ENCODE measurements around the gene DIAPH2. TPM values are rescaled to one million over a fixed set of nuclear protein-coding genes. Genes with fewer than 3 reads are reported as not detected.

Gene DIAPH2
- total and polyA plus RNA-seq, 4 donors: 7.2 to 57.6 (median 15.5) TPM

- ATAC-seq (ENCODE audit: insufficient read depth, low FRiP score) (no peak), DNase-seq (peak in 2 of 3 donors; percentile 39 to 61)
- Histone ChIP-seq H3K27ac (ENCODE audit: low read depth in 1 of 2, low read length in 1 of 2) (no peak overlapping the region), H3K9me3 (ENCODE audit: control insufficient read depth in 4 of 4, insufficient read depth in 3 of 4, low read length in 3 of 4) (no peaks in the 10 kb centered on the region), H3K36me3 (ENCODE audit: control insufficient read depth in 4 of 4, insufficient read depth in 4 of 4, low read length in 4 of 4) (no peaks in the 10 kb centered on the region), H3K27me3 (ENCODE audit: control insufficient read depth in 3 of 3, insufficient read depth in 3 of 3, low read length in 2 of 3) (peaks cover 0 to 13% (median 0%) of the 10 kb centered on the region in 3 donors), H3K9ac (ENCODE audit: insufficient read depth in 1 of 2, low read length in 2 of 2) (no peak overlapping the region), H3K4me3 (no peak overlapping the region), H3K4me1 (ENCODE audit: control insufficient read depth in 5 of 5, insufficient read depth in 5 of 5, low read length in 5 of 5) (no peaks in the 10 kb centered on the region)
- WGBS, 2 donors: 43 to 44% methylated on average over 4 of the region's 4 CpGs
- TF ChIP-seq, protein P1, sequence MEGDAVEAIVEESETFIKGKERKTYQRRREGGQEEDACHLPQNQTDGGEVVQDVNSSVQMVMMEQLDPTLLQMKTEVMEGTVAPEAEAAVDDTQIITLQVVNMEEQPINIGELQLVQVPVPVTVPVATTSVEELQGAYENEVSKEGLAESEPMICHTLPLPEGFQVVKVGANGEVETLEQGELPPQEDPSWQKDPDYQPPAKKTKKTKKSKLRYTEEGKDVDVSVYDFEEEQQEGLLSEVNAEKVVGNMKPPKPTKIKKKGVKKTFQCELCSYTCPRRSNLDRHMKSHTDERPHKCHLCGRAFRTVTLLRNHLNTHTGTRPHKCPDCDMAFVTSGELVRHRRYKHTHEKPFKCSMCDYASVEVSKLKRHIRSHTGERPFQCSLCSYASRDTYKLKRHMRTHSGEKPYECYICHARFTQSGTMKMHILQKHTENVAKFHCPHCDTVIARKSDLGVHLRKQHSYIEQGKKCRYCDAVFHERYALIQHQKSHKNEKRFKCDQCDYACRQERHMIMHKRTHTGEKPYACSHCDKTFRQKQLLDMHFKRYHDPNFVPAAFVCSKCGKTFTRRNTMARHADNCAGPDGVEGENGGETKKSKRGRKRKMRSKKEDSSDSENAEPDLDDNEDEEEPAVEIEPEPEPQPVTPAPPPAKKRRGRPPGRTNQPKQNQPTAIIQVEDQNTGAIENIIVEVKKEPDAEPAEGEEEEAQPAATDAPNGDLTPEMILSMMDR (IDR thresholded peaks at IDR 0.05; ENCODE audit: control extremely low read depth, extremely low read depth): no peak
Measured at GRCh38 chrX:97039363-97040029, 354.9 kb downstream of the DIAPH2 start.

- no peak overlapping the region for H3K27ac ChIP-seq (ENCODE audit: low read depth in 1 of 2, low read length in 1 of 2)
- TF ChIP-seq, protein P1 (IDR thresholded peaks at IDR 0.05; ENCODE audit: control extremely low read depth, extremely low read depth): no peak
- WGBS, 2 donors: 85 to 92% methylated on average over 1 of the region's 1 CpG
Measured at GRCh38 chrX:97045470-97045869, 360.8 kb downstream of the DIAPH2 start.

DNA sequence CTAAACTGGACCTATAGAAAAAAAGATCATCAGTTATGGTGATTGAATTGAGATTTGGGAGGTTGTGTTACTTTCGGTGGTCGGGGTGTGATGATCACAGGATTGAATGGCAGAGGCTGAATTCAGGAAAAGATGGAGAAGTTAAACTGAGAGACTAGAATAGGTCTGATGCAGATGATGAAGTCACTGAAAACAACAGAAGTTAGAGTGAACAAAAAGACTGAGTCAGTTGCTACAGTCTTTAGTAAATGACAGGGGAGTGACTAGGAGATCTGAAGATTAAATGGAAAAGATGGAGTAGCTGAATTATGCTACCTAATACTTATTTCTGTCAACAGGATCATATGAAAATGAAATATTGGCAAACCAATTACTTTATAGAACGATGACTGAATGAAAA is 362.2 kb downstream of the DIAPH2 start:
- Histone ChIP-seq H3K9ac (ENCODE audit: insufficient read depth in 1 of 2, low read length in 2 of 2) (no peak overlapping the region), H3K36me3 (ENCODE audit: control insufficient read depth in 4 of 4, insufficient read depth in 4 of 4, low read length in 4 of 4) (no peaks in the 10 kb centered on the region), H3K27ac (ENCODE audit: low read depth in 1 of 2, low read length in 1 of 2) (no peak overlapping the region), H3K4me1 (ENCODE audit: control insufficient read depth in 5 of 5, insufficient read depth in 5 of 5, low read length in 5 of 5) (no peaks in the 10 kb centered on the region), H3K9me3 (ENCODE audit: control insufficient read depth in 4 of 4, insufficient read depth in 3 of 4, low read length in 3 of 4) (no peaks in the 10 kb centered on the region), H3K27me3 (ENCODE audit: control insufficient read depth in 3 of 3, insufficient read depth in 3 of 3, low read length in 2 of 3) (peaks cover 0 to 7% (median under 1%) of the 10 kb centered on the region in 3 donors), H3K4me3 (no peak overlapping the region)
- no peak for DNase-seq
- 90 to 93% methylated on average over 3 of the region's 3 CpGs for WGBS, 2 donors
- TF ChIP-seq, protein P1 (IDR thresholded peaks at IDR 0.05; ENCODE audit: control extremely low read depth, extremely low read depth): no peak
- ATAC-seq (ENCODE audit: insufficient read depth, low FRiP score): no peak

More at GRCh38 chrX:97045470-97045869, 360.8 kb downstream of the DIAPH2 start:
- H3K9me3 ChIP-seq (ENCODE audit: control insufficient read depth in 4 of 4, insufficient read depth in 3 of 4, low read length in 3 of 4): no peaks in the 10 kb centered on the region
- peaks cover 0 to 7% (median 0%) of the 10 kb centered on the region in 3 donors for H3K27me3 ChIP-seq (ENCODE audit: control insufficient read depth in 3 of 3, insufficient read depth in 3 of 3, low read length in 2 of 3)
- H3K4me1 ChIP-seq (ENCODE audit: control insufficient read depth in 5 of 5, insufficient read depth in 5 of 5, low read length in 5 of 5): no peaks in the 10 kb centered on the region
- no peak overlapping the region for H3K9ac ChIP-seq (ENCODE audit: insufficient read depth in 1 of 2, low read length in 2 of 2)
- ATAC-seq (ENCODE audit: insufficient read depth, low FRiP score): no peak
- no peaks in the 10 kb centered on the region for H3K36me3 ChIP-seq (ENCODE audit: control insufficient read depth in 4 of 4, insufficient read depth in 4 of 4, low read length in 4 of 4)
- no peak for DNase-seq
- H3K4me3 ChIP-seq: no peak overlapping the region
